HepG2 (cell line): ENCODE data around the gene PPFIA4. TPM values are rescaled to one million over a fixed set of nuclear protein-coding genes. Genes with fewer than 3 reads are reported as not detected.

ENCODE experiments used
- GATA4 ChIP-seq: sonication (generic); IDR thresholded peaks from 2 replicates; pipeline ENCODE4 v1.6.1; 2016; ENCODE audit warnings: antibody characterized with exemption, low read depth, borderline replicate concordance
- HMG20B ChIP-seq: conservative IDR thresholded peaks from 2 replicates; pipeline ENCODE4 v1.6.1; 2016; ENCODE audit warnings: missing genetic modification reagents, missing compliant biosample characterization
- KLF11 ChIP-seq: IDR thresholded peaks from 2 replicates; pipeline ENCODE4 v1.6.1; 2016; ENCODE audit warnings: missing compliant biosample characterization
- KLF6 ChIP-seq: IDR thresholded peaks from 2 replicates; pipeline ENCODE4 v1.8.0; 2016; ENCODE audit warnings: missing biosample characterization, missing genetic modification reagents
- MEIS1 ChIP-seq: sonication (generic); formaldehyde crosslinking; IDR thresholded peaks from 2 replicates; pipeline ENCODE4 v1.9.0; 2021; ENCODE audit warnings: mild to moderate bottlenecking, missing genetic modification reagents, moderate library complexity, borderline replicate concordance
- PLRG1 ChIP-seq: fragments of 450-650 bp; conservative IDR thresholded peaks from 2 replicates; pipeline ENCODE4 v1.6.1; 2016
- RNF2 ChIP-seq: fragments of 450-650 bp; conservative IDR thresholded peaks from 2 replicates; pipeline ENCODE4 v1.6.1; 2016; ENCODE audit warnings: low read depth
- SAFB2 ChIP-seq: sonication (generic); formaldehyde crosslinking; IDR thresholded peaks from 2 replicates; pipeline ENCODE4 v1.5.1; 2020; ENCODE audit warnings: missing genetic modification reagents, low read depth, mild to moderate bottlenecking, borderline replicate concordance
- SMAD9 ChIP-seq: sonication (generic); formaldehyde crosslinking; IDR thresholded peaks from 2 replicates; pipeline ENCODE4 v1.5.1; 2020; ENCODE audit warnings: mild to moderate bottlenecking, missing genetic modification reagents
- SRF ChIP-seq: IDR thresholded peaks from 2 replicates; pipeline ENCODE4 v1.6.1; 2011; ENCODE audit warnings: mild to moderate bottlenecking, low read depth, low read length, moderate library complexity
- XBP1 ChIP-seq: sonication (generic); formaldehyde crosslinking; IDR thresholded peaks from 2 replicates; pipeline ENCODE4 v1.5.0; 2020; ENCODE audit warnings: missing genetic modification reagents
- ZFAT ChIP-seq: sonication (generic); formaldehyde crosslinking; conservative IDR thresholded peaks from 2 replicates; pipeline ENCODE4 v1.8.1; 2023; ENCODE audit warnings: missing genetic modification reagents, inconsistent platforms
- ZMAT3 ChIP-seq: sonication (generic); formaldehyde crosslinking; conservative IDR thresholded peaks from 2 replicates; pipeline ENCODE4 v1.7.0; 2021; ENCODE audit warnings: missing genetic modification reagents
- ZNF24 ChIP-seq: fragments of 450-650 bp; IDR thresholded peaks from 2 replicates; pipeline ENCODE4 v1.6.1; 2017; ENCODE audit warnings: antibody characterized with exemption, mild to moderate bottlenecking
- ZNF30 ChIP-seq: sonication (generic); formaldehyde crosslinking; IDR thresholded peaks from 2 replicates; pipeline ENCODE4 v1.5.0; 2020; ENCODE audit warnings: mild to moderate bottlenecking, missing genetic modification reagents
- ZNF484 ChIP-seq: sonication (generic); formaldehyde crosslinking; IDR thresholded peaks from 2 replicates; pipeline ENCODE4 v1.5.1; 2020; ENCODE audit warnings: mild to moderate bottlenecking, low read depth, missing genetic modification reagents, borderline replicate concordance
- ZNF749 ChIP-seq: sonication (generic); formaldehyde crosslinking; IDR thresholded peaks from 2 replicates; pipeline ENCODE4 v1.8.0; 2022; ENCODE audit warnings: mild to moderate bottlenecking, missing genetic modification reagents, moderate library complexity, borderline replicate concordance
- ZZZ3 ChIP-seq: sonication (generic); formaldehyde crosslinking; IDR thresholded peaks from 2 replicates; pipeline ENCODE4 v1.4.0; 2020; ENCODE audit warnings: missing genetic modification reagents, mild to moderate bottlenecking, borderline replicate concordance
- polyA plus RNA-seq, 8 experiments: library from polyadenylated mRNA; depleted of rRNA in 3 of 8; stranded (reverse) in 7 of 8; unstranded in 1 of 8; fragments of >200 nt; fragmentation: Illumina TruSeq in 4 of 8; extraction: Trizol in 4 of 8; gene quantifications; 2 replicates each; pipeline versions ENCODE4 v1.2.1 to v1.2.3, GENCODE V29; 2011 to 2016; ENCODE audit warnings: low read depth in 4 of 8, missing spikeins in 1 of 8, mixed read lengths in 1 of 8; ENCODE audit not compliant: insufficient read depth in 1 of 8
- total RNA-seq, 5 experiments: library from RNA; depleted of rRNA; stranded (reverse); fragments of >200 nt; fragmentation: Illumina TruSeq; extraction: Trizol; gene quantifications; 2 replicates each; pipeline ENCODE4 v1.2.3, GENCODE V29; 2016; ENCODE audit warnings: low read depth in 1 of 5
- TF ChIP-seq, protein P1 (sequence below): sonication (generic); formaldehyde crosslinking; IDR thresholded peaks from 2 replicates; pipeline ENCODE4 v1.4.0; 2020; ENCODE audit warnings: missing genetic modification reagents
- TF ChIP-seq, protein P2 (sequence below): sonication (generic); formaldehyde crosslinking; IDR thresholded peaks from 2 replicates; pipeline ENCODE4 v1.4.0; 2020; ENCODE audit warnings: missing genetic modification reagents, borderline replicate concordance
- TF ChIP-seq, protein P3 (sequence below): IDR thresholded peaks from 2 replicates; pipeline ENCODE4 v1.6.1; 2012; ENCODE audit warnings: low read length, improper control_type of control experiment
- TF ChIP-seq, protein P4 (sequence below): sonication (generic); formaldehyde crosslinking; IDR thresholded peaks from 2 replicates; pipeline ENCODE4 v1.5.0; 2020; ENCODE audit warnings: mild to moderate bottlenecking, missing genetic modification reagents

The PPFIA4 gene
- total and polyA plus RNA-seq, 2 of the 13 experiments (the other 11 are each of a cell fraction or from before 2014, with no cell fraction given), result 6.4 TPM; not detected in 1

DNA sequence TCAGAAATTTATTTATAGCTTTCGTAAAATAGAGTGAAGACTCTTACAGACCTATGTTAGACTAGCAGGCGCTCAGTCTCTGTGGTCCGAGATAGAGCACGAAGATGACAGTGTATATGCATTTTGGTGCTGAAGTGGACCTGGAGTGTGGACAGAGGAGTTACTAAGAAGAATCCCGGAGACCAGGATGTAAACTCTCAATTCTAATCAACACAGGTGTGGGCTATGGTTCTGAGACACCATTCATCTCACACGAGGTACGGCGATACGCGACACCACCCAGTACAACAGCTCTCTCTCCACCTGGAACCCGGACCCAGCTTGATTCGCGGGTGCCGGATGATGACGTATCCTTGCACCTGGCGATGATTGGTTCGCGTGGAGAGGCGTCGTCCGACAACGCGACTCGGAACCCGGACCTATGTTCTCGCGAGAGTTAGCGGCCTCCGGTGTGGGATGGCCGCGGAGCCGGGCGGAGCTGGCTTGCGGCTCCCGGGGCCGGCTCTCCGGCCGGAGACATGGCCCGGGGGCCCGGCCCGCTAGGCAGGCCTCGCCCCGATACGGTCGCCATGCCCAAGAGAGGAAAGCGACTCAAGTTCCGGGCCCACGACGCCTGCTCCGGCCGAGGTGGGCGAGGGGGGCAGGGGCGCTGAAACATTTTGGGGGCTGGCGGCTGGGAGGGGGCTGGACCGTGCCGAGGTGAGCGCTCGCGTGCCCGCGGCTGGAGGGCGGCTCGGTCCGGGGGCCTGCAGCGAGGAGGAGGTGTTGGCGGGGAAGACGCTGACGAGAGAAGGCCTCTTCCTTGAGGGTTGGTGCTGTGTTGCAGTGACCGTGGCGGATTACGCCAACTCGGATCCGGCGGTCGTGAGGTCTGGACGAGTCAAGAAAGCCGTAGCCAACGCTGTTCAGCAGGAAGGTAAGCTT, 19.1 kb upstream of the PPFIA4 start, which contains the start of gene TMEM183A (continued):
- TF ChIP-seq, protein P1, sequence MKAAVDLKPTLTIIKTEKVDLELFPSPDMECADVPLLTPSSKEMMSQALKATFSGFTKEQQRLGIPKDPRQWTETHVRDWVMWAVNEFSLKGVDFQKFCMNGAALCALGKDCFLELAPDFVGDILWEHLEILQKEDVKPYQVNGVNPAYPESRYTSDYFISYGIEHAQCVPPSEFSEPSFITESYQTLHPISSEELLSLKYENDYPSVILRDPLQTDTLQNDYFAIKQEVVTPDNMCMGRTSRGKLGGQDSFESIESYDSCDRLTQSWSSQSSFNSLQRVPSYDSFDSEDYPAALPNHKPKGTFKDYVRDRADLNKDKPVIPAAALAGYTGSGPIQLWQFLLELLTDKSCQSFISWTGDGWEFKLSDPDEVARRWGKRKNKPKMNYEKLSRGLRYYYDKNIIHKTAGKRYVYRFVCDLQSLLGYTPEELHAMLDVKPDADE (CRISPR knock-in tag), result no peak
- TF ChIP-seq ZFAT (CRISPR knock-in tag) (no peak), XBP1 (CRISPR knock-in tag) (no peak), ZNF24 (no peak), SRF (no peak), ZMAT3 (CRISPR knock-in tag) (no peak), KLF11 (peak; percentile 71; the same call in 1 of the 2 replicates), ZNF30 (CRISPR knock-in tag) (no peak), HMG20B (no peak), ZNF749 (CRISPR knock-in tag) (peak; percentile 92), SAFB2 (CRISPR knock-in tag) (no peak), PLRG1 (no peak), SMAD9 (CRISPR knock-in tag) (no peak), GATA4 (0 out of 2 replicates have a peak, but pooled peaks have one; percentile 29), ZNF484 (CRISPR knock-in tag) (no peak), ZZZ3 (CRISPR knock-in tag) (no peak), RNF2 (no peak; the same call in 1 of the 2 replicates), MEIS1 (CRISPR knock-in tag) (no peak), KLF6 (CRISPR knock-in tag) (peak; percentile 87)
- TF ChIP-seq, protein P2, sequence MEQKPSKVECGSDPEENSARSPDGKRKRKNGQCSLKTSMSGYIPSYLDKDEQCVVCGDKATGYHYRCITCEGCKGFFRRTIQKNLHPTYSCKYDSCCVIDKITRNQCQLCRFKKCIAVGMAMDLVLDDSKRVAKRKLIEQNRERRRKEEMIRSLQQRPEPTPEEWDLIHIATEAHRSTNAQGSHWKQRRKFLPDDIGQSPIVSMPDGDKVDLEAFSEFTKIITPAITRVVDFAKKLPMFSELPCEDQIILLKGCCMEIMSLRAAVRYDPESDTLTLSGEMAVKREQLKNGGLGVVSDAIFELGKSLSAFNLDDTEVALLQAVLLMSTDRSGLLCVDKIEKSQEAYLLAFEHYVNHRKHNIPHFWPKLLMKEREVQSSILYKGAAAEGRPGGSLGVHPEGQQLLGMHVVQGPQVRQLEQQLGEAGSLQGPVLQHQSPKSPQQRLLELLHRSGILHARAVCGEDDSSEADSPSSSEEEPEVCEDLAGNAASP (CRISPR knock-in tag), result peak; percentile 34; the same call in 1 of the 2 replicates
- TF ChIP-seq, protein P3, sequence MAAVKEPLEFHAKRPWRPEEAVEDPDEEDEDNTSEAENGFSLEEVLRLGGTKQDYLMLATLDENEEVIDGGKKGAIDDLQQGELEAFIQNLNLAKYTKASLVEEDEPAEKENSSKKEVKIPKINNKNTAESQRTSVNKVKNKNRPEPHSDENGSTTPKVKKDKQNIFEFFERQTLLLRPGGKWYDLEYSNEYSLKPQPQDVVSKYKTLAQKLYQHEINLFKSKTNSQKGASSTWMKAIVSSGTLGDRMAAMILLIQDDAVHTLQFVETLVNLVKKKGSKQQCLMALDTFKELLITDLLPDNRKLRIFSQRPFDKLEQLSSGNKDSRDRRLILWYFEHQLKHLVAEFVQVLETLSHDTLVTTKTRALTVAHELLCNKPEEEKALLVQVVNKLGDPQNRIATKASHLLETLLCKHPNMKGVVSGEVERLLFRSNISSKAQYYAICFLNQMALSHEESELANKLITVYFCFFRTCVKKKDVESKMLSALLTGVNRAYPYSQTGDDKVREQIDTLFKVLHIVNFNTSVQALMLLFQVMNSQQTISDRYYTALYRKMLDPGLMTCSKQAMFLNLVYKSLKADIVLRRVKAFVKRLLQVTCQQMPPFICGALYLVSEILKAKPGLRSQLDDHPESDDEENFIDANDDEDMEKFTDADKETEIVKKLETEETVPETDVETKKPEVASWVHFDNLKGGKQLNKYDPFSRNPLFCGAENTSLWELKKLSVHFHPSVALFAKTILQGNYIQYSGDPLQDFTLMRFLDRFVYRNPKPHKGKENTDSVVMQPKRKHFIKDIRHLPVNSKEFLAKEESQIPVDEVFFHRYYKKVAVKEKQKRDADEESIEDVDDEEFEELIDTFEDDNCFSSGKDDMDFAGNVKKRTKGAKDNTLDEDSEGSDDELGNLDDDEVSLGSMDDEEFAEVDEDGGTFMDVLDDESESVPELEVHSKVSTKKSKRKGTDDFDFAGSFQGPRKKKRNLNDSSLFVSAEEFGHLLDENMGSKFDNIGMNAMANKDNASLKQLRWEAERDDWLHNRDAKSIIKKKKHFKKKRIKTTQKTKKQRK, result no peak
- TF ChIP-seq, protein P4, sequence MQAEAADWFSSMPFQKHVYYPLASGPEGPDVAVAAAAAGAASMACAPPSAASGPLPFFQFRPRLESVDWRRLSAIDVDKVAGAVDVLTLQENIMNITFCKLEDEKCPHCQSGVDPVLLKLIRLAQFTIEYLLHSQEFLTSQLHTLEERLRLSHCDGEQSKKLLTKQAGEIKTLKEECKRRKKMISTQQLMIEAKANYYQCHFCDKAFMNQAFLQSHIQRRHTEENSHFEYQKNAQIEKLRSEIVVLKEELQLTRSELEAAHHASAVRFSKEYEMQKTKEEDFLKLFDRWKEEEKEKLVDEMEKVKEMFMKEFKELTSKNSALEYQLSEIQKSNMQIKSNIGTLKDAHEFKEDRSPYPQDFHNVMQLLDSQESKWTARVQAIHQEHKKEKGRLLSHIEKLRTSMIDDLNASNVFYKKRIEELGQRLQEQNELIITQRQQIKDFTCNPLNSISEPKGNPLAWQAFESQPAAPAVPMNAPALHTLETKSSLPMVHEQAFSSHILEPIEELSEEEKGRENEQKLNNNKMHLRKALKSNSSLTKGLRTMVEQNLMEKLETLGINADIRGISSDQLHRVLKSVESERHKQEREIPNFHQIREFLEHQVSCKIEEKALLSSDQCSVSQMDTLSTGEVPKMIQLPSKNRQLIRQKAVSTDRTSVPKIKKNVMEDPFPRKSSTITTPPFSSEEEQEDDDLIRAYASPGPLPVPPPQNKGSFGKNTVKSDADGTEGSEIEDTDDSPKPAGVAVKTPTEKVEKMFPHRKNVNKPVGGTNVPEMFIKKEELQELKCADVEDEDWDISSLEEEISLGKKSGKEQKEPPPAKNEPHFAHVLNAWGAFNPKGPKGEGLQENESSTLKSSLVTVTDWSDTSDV (CRISPR knock-in tag), result no peak
